ES-I3 (cell line): ENCODE results near the gene INPP4B.

Source experiments
- H3K36me3 ChIP-seq: 2 replicates; pipeline ENCODE4 v1.6.1; 2013; ENCODE audit warnings: mild to moderate bottlenecking, low read length, control low read depth, moderate library complexity; ENCODE audit not compliant: insufficient read depth
- H3K4me1 ChIP-seq: 2 replicates; pipeline ENCODE4 v1.6.1; 2013; ENCODE audit warnings: mild to moderate bottlenecking, control low read depth, low read length; ENCODE audit not compliant: insufficient read depth
- H3K9ac ChIP-seq: 2 replicates; pipeline ENCODE4 v1.6.1; 2013; ENCODE audit warnings: low read depth, mild to moderate bottlenecking, low read length, moderate library complexity
- H3K9me3 ChIP-seq: 2 replicates; pipeline ENCODE4 v1.6.1; 2013; ENCODE audit warnings: mild to moderate bottlenecking, low read length, moderate library complexity; ENCODE audit not compliant: control insufficient read depth, insufficient read depth

INPP4B gene

DNA sequence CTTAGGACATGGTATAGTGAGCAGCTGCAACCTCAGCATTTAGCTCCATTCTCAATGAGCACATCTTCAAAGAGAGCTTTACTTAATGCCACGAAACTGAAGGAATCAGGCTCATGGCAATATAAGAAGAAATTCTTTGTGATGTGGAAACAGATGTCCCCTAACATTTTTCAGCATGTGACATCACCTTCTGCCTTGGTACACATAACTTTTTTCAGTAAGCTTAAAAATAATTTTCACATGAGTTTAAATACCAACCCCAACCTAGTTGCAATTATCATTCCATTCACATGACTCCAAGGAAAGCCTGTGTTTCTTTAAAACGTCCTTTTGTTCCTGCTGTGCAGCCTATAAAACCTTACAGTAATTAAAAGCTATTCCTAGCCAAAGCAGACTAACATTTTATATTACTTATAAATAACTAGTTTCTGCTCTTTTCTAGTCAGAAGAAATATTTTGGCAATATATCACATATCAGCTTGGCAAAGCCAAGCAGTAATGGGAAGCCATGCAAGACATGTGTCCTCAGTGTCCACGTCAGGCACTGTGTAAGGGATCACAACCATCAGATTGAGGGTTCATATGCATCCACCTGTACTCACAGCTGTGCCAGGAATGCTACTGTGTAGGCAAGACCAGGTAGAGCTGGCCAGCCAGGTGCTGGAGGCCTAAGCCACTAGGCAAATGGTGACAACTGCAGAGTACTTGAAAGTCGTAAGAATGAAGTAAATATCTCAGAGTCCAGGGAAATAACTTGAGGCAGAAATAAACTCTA, 466.6 kb downstream of the INPP4B start:
- Histone ChIP-seq H3K4me1 (peaks cover 21% of the 10 kb centered on the region), H3K9ac (no peak overlapping the region), H3K9me3 (no peaks in the 10 kb centered on the region), H3K36me3 (no peaks in the 10 kb centered on the region)

GRCh38 chr4:142378179-142378578, 467.9 kb downstream of the INPP4B start:
- Histone ChIP-seq H3K9ac (no peak overlapping the region), H3K36me3 (no peaks in the 10 kb centered on the region), H3K4me1 (peaks cover 21% of the 10 kb centered on the region), H3K9me3 (no peaks in the 10 kb centered on the region)

- no peaks in the 10 kb centered on the region for H3K9me3 ChIP-seq
- no peaks in the 10 kb centered on the region for H3K36me3 ChIP-seq
- peaks cover 21% of the 10 kb centered on the region for H3K4me1 ChIP-seq
- H3K9ac ChIP-seq: no peak overlapping the region
These were observed 468.6 kb downstream of the INPP4B start for GRCh38 chr4:142377342-142378091.

GRCh38 chr4:142376204-142376603, 469.9 kb downstream of the INPP4B start:
- peaks cover 21% of the 10 kb centered on the region for H3K4me1 ChIP-seq
- H3K9ac ChIP-seq: no peak overlapping the region
- no peaks in the 10 kb centered on the region for H3K36me3 ChIP-seq
- no peaks in the 10 kb centered on the region for H3K9me3 ChIP-seq

DNA sequence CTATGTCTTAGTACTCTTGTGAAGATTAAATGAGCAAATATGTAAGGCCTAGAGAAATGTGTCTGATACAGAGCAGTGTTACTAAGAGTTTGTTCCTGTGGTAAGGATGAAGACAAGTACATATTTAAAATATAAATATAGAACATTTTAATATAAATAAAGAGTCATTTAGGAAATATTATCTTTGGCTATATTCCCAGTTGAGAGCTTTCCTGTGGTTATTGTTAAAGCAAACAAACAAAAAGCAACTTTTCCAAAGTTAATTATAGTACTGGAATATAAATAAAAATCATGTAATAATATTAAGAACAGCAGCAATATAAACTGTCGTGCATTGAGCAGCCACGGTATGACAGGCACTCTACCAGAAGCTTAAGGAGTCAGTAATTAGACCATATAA, 472.5 kb downstream of the INPP4B start:
- Histone ChIP-seq H3K9ac (no peak overlapping the region), H3K4me1 (peaks cover 11% of the 10 kb centered on the region), H3K36me3 (no peaks in the 10 kb centered on the region), H3K9me3 (no peaks in the 10 kb centered on the region)

- no peaks in the 10 kb centered on the region for H3K9me3 ChIP-seq
- H3K36me3 ChIP-seq: no peaks in the 10 kb centered on the region
- H3K9ac ChIP-seq: no peak overlapping the region
- peaks cover 11% of the 10 kb centered on the region for H3K4me1 ChIP-seq
These were observed 473.4 kb downstream of the INPP4B start for GRCh38 chr4:142372530-142373260.

- Histone ChIP-seq H3K36me3 (no peaks in the 10 kb centered on the region), H3K4me1 (peaks cover 22% of the 10 kb centered on the region; the same call in 1 of the 2 replicates), H3K9me3 (no peaks in the 10 kb centered on the region), H3K9ac (no peak overlapping the region)
These were observed 477.0 kb downstream of the INPP4B start for GRCh38 chr4:142369141-142369540.

DNA sequence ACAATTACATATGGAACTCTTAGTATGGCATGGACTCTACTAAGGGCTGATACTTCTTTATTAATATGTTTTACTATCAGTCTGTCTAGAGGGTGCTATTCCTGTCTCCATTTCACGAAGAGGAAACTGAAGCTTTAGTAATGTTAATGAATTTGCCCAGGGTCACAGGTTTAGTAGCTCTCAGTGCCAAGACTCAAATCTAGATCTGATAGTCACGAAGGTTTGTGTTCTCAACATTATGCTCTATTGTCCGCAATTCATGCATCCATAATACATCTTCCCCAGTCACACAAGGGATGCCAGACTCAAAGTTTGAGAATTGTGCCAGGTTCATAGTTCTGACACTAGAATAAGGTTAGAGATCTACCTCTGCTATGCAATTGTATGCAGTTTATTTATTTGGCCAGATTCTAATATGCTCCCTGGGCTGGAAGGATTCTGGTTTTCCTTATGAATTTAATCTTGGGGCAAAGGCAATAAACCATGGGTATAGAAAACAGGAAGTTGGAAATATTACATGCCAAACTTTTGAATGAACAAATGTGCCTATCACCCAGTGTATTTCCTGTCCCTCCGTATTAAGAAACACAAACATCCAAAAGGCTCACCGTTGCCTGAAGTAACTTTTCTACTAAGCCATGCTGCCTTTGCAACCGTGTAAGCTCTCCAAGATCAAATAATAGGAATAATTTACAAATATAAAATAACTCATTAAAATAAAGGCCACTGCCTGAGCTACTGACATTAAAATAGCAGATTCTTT, 478.5 kb downstream of the INPP4B start:
- Histone ChIP-seq H3K9me3 (no peaks in the 10 kb centered on the region), H3K36me3 (no peaks in the 10 kb centered on the region), H3K4me1 (peaks cover 22% of the 10 kb centered on the region; the same call in 1 of the 2 replicates), H3K9ac (no peak overlapping the region)

DNA sequence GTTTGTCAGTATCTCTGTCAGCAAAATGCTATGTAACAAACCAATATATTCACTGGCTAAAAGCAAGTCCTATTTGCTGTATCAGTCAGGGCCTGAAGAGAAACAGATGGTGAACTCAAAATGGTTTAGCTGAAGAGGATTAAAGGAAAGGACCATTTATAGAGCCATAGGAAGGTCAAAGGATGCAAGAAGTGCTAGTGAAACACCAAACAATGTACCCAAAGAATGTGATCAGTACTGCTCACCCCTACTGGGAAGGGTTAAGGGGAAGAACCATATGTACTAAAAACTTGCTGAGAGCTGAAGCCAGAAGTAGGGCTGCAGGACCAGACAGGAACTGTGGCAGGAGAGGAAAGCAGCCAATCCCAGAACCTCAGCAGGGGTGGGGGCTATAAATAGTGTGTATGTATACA, 479.3 kb downstream of the INPP4B start:
- Histone ChIP-seq H3K4me1 (peaks cover 22% of the 10 kb centered on the region; the same call in 1 of the 2 replicates), H3K9ac (no peak overlapping the region), H3K36me3 (no peaks in the 10 kb centered on the region), H3K9me3 (no peaks in the 10 kb centered on the region)

- Histone ChIP-seq H3K9ac (no peak overlapping the region), H3K36me3 (no peaks in the 10 kb centered on the region), H3K4me1 (peaks cover 22% of the 10 kb centered on the region; the same call in 1 of the 2 replicates)
These were observed 480.7 kb downstream of the INPP4B start for GRCh38 chr4:142365391-142365790.

GRCh38 chr4:142363686-142364085, 482.4 kb downstream of the INPP4B start:
- no peaks in the 10 kb centered on the region; the same call in 1 of the 2 replicates for H3K36me3 ChIP-seq

More at GRCh38 chr4:142365391-142365790, 480.7 kb downstream of the INPP4B start:
- H3K9me3 ChIP-seq: no peaks in the 10 kb centered on the region

GRCh38 chr4:142361981-142362380, 484.1 kb downstream of the INPP4B start:
- Histone ChIP-seq H3K4me1 (peaks cover 20% of the 10 kb centered on the region; the same call in 1 of the 2 replicates), H3K36me3 (no peaks in the 10 kb centered on the region; the same call in 1 of the 2 replicates), H3K9me3 (no peaks in the 10 kb centered on the region), H3K9ac (no peak overlapping the region)

More at GRCh38 chr4:142363686-142364085, 482.4 kb downstream of the INPP4B start:
- no peaks in the 10 kb centered on the region for H3K9me3 ChIP-seq
- peaks cover 22% of the 10 kb centered on the region; the same call in 1 of the 2 replicates for H3K4me1 ChIP-seq
- no peak overlapping the region for H3K9ac ChIP-seq

DNA sequence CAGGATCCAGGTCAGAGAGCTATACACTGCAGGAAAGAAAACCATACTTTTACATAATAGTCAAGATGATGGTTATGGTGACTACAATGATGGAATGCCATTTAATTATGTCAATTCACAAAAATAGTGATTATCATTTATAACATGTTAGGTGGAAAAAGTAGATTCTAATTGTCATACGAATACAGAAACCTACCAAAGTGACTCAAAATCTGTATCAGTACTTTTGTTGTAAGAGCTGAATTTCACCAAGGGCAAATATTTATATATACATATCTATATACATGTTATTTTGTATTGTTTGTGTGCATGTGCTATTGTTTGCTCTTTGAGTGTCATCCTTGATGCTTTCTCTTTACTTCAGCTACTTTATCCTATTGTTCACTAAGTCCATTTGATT, 485.4 kb downstream of the INPP4B start:
- H3K9me3 ChIP-seq: no peaks in the 10 kb centered on the region
- H3K9ac ChIP-seq: no peak overlapping the region
- no peaks in the 10 kb centered on the region; the same call in 1 of the 2 replicates for H3K36me3 ChIP-seq
- peaks cover 11% of the 10 kb centered on the region; the same call in 1 of the 2 replicates for H3K4me1 ChIP-seq
